ENCODE results near the gene SLC45A1.
A peak's percentile ranks its signal among the peaks of the same experiment; 100 is the strongest.

The SLC45A1 gene

GRCh38 chr1:8311068-8311718, 6.7 kb upstream of the SLC45A1 start:
- DNase-seq (ENCODE audit: low read depth): no peak

- no peak for DNase-seq (ENCODE audit: low read depth)
Observed at GRCh38 chr1:8312235-8313218, 5.4 kb upstream of the SLC45A1 start.

GRCh38 chr1:8313231-8313630, 4.7 kb upstream of the SLC45A1 start:
- no peak for DNase-seq (ENCODE audit: low read depth)

GRCh38 chr1:8314346-8315280, 3.3 kb upstream of the SLC45A1 start:
- DNase-seq (ENCODE audit: low read depth): peak; percentile 52

GRCh38 chr1:8315573-8316475, 2.1 kb upstream of the SLC45A1 start:
- no peak for DNase-seq (ENCODE audit: low read depth)

- no peak for DNase-seq (ENCODE audit: low read depth)
Observed at GRCh38 chr1:8318436-8318835, 522 bp downstream of the SLC45A1 start.

- DNase-seq (ENCODE audit: low read depth): no peak
Observed at GRCh38 chr1:8321612-8322011, 3.7 kb downstream of the SLC45A1 start.

GRCh38 chr1:8323706-8324105, 5.8 kb downstream of the SLC45A1 start:
- no peak for DNase-seq (ENCODE audit: low read depth)

- no peak for DNase-seq (ENCODE audit: low read depth)
Observed at GRCh38 chr1:8324176-8324810, 6.4 kb downstream of the SLC45A1 start.

GRCh38 chr1:8325771-8326170, 7.9 kb downstream of the SLC45A1 start:
- no peak for DNase-seq (ENCODE audit: low read depth)

- DNase-seq (ENCODE audit: low read depth): no peak
Observed at GRCh38 chr1:8326265-8326664, 8.4 kb downstream of the SLC45A1 start.

- no peak for DNase-seq (ENCODE audit: low read depth)
Observed at GRCh38 chr1:8328271-8328670, 10.4 kb downstream of the SLC45A1 start.

- DNase-seq (ENCODE audit: low read depth): no peak
Observed at GRCh38 chr1:8329439-8329838, 11.5 kb downstream of the SLC45A1 start.

- no peak for DNase-seq (ENCODE audit: low read depth)
Observed at GRCh38 chr1:8329858-8330257, 11.9 kb downstream of the SLC45A1 start.

GRCh38 chr1:8330271-8331125, 12.6 kb downstream of the SLC45A1 start:
- DNase-seq (ENCODE audit: low read depth): no peak

GRCh38 chr1:8332806-8333205, 14.9 kb downstream of the SLC45A1 start:
- DNase-seq (ENCODE audit: low read depth): no peak

- no peak for DNase-seq (ENCODE audit: low read depth)
Observed at GRCh38 chr1:8333246-8333987, 15.5 kb downstream of the SLC45A1 start.

- no peak for DNase-seq (ENCODE audit: low read depth)
Observed at GRCh38 chr1:8334106-8334851, 16.4 kb downstream of the SLC45A1 start.
